Skeletal muscle tissue (tissue), 4 donors: ENCODE measurements around the gene ECE1. TPM values are rescaled to one million over a fixed set of nuclear protein-coding genes. Genes with fewer than 3 reads are reported as not detected.
A peak's percentile ranks its signal among the peaks of the same experiment; 100 is the strongest.

ENCODE experiments used
- H3K27ac ChIP-seq: one replicate; pipeline ENCODE4 v1.7.0; 2013; ENCODE audit warnings: mild to moderate bottlenecking, low read depth, low read length, inconsistent platforms
- H3K27me3 ChIP-seq, 3 donors: one replicate each; pipeline ENCODE4 v1.7.0; 2013; ENCODE audit warnings: low read length in 3 of 3; ENCODE audit not compliant: control insufficient read depth in 3 of 3, insufficient read depth in 3 of 3
- H3K36me3 ChIP-seq, 3 donors: one replicate each; pipeline ENCODE4 v1.7.0; 2013; ENCODE audit warnings: low read length in 3 of 3; ENCODE audit not compliant: control insufficient read depth in 3 of 3, insufficient read depth in 3 of 3
- H3K4me1 ChIP-seq, 3 donors: one replicate each; pipeline ENCODE4 v1.7.0; 2013; ENCODE audit warnings: low read length in 3 of 3, mild to moderate bottlenecking in 3 of 3; ENCODE audit not compliant: control insufficient read depth in 3 of 3, insufficient read depth in 3 of 3
- H3K4me3 ChIP-seq, 3 donors: one replicate each; pipeline ENCODE4 v1.7.0; 2013; ENCODE audit warnings: low read length in 3 of 3
- H3K9ac ChIP-seq, 3 donors: one replicate each; pipeline ENCODE4 v1.7.0; 2013; ENCODE audit warnings: low read length in 3 of 3, mild to moderate bottlenecking in 3 of 3, moderate library complexity in 2 of 3, low read depth in 1 of 3
- H3K9me3 ChIP-seq, 3 donors: one replicate each; pipeline ENCODE4 v1.7.0; 2013; ENCODE audit warnings: low read length in 3 of 3; ENCODE audit not compliant: control insufficient read depth in 3 of 3
- total RNA-seq: library from RNA; depleted of rRNA; stranded (reverse); fragments of >200 nt; gene quantifications from one replicate; pipeline ENCODE4 v1.2.3, GENCODE V29; 2014
- donor health status: Osteomylitis.

Gene ECE1
- total RNA-seq, 1 donor from 2014 or later, result 25.6 TPM

- Histone ChIP-seq H3K27ac (no peak overlapping the region), H3K9me3 (no peaks in the 10 kb centered on the region), H3K36me3 (no peaks in the 10 kb centered on the region), H3K27me3 (peaks cover 0 to 8% (median 2%) of the 10 kb centered on the region in 3 donors), H3K4me1 (peaks cover 7 to 20% (median 18%) of the 10 kb centered on the region in 3 donors), H3K4me3 (no peak overlapping the region), H3K9ac (no peak overlapping the region)
These were observed 10.5 kb upstream of the ECE1 start for GRCh38 chr1:21300774-21301173.

- Histone ChIP-seq H3K4me3 (no peak overlapping the region), H3K4me1 (peaks cover 7 to 21% (median 18%) of the 10 kb centered on the region in 3 donors), H3K9me3 (no peaks in the 10 kb centered on the region), H3K9ac (peak overlapping the region in 1 of 3 donors; percentile 3), H3K36me3 (no peaks in the 10 kb centered on the region), H3K27ac (no peak overlapping the region), H3K27me3 (peaks cover 0 to 8% (median 2%) of the 10 kb centered on the region in 3 donors)
These were observed 9.6 kb upstream of the ECE1 start for GRCh38 chr1:21299780-21300395.

GRCh38 chr1:21298981-21299391 is 8.7 kb upstream of the ECE1 start:
- H3K4me3 ChIP-seq, result no peak overlapping the region
- peaks cover 10 to 25% (median 21%) of the 10 kb centered on the region in 3 donors for H3K4me1 ChIP-seq
- no peaks in the 10 kb centered on the region for H3K9me3 ChIP-seq
- peaks cover 0 to 8% (median 2%) of the 10 kb centered on the region in 3 donors for H3K27me3 ChIP-seq
- peak overlapping the region in 1 of 3 donors; percentile 16 for H3K9ac ChIP-seq
- no peaks in the 10 kb centered on the region for H3K36me3 ChIP-seq
- H3K27ac ChIP-seq, result no peak overlapping the region

- Histone ChIP-seq H3K27ac (no peak overlapping the region), H3K9me3 (no peaks in the 10 kb centered on the region), H3K9ac (no peak overlapping the region), H3K4me1 (peaks cover 14 to 33% (median 27%) of the 10 kb centered on the region in 3 donors), H3K27me3 (peaks cover 0 to 7% (median 5%) of the 10 kb centered on the region in 3 donors), H3K4me3 (no peak overlapping the region), H3K36me3 (no peaks in the 10 kb centered on the region)
These were observed 7.7 kb upstream of the ECE1 start for GRCh38 chr1:21297975-21298374.

- Histone ChIP-seq H3K4me3 (no peak overlapping the region), H3K27ac (no peak overlapping the region), H3K27me3 (peaks cover 0 to 7% (median 3%) of the 10 kb centered on the region in 3 donors), H3K4me1 (peaks cover 14 to 31% (median 25%) of the 10 kb centered on the region in 3 donors), H3K9ac (no peak overlapping the region), H3K9me3 (no peaks in the 10 kb centered on the region), H3K36me3 (no peaks in the 10 kb centered on the region)
These were observed 6.5 kb upstream of the ECE1 start for GRCh38 chr1:21296509-21297354.

- no peak overlapping the region for H3K9ac ChIP-seq
- H3K36me3 ChIP-seq, result no peaks in the 10 kb centered on the region
- H3K9me3 ChIP-seq, result no peaks in the 10 kb centered on the region
- no peak overlapping the region for H3K4me3 ChIP-seq
- H3K27ac ChIP-seq, result no peak overlapping the region
- H3K27me3 ChIP-seq, result peaks cover 0 to 7% (median 6%) of the 10 kb centered on the region in 3 donors
- peaks cover 17 to 31% (median 26%) of the 10 kb centered on the region in 3 donors for H3K4me1 ChIP-seq
These were observed 5.3 kb upstream of the ECE1 start for GRCh38 chr1:21295545-21295944.

GRCh38 chr1:21295002-21295401 is 4.7 kb upstream of the ECE1 start:
- peak overlapping the region in 1 of 3 donors; percentile 23 for H3K9ac ChIP-seq
- no peaks in the 10 kb centered on the region for H3K36me3 ChIP-seq
- H3K27me3 ChIP-seq, result peaks cover 0 to 7% (median 6%) of the 10 kb centered on the region in 3 donors
- no peaks in the 10 kb centered on the region for H3K9me3 ChIP-seq
- peak overlapping the region; percentile 25 for H3K27ac ChIP-seq
- no peak overlapping the region for H3K4me3 ChIP-seq
- peaks cover 15 to 31% (median 24%) of the 10 kb centered on the region in 3 donors for H3K4me1 ChIP-seq

GRCh38 chr1:21294266-21294989 is 4.2 kb upstream of the ECE1 start:
- no peaks in the 10 kb centered on the region for H3K9me3 ChIP-seq
- peaks cover 13 to 31% (median 26%) of the 10 kb centered on the region in 3 donors for H3K4me1 ChIP-seq
- no peak overlapping the region for H3K4me3 ChIP-seq
- H3K36me3 ChIP-seq, result no peaks in the 10 kb centered on the region
- H3K27me3 ChIP-seq, result peaks cover 1 to 9% (median 8%) of the 10 kb centered on the region in 3 donors
- peak overlapping the region in 2 of 3 donors; percentile 21 to 23 for H3K9ac ChIP-seq
- H3K27ac ChIP-seq, result peak overlapping the region; percentile 38

- peaks cover 16 to 31% (median 26%) of the 10 kb centered on the region in 3 donors for H3K4me1 ChIP-seq
- H3K9ac ChIP-seq, result peak overlapping the region in 2 of 3 donors; percentile 40 to 43
These were observed 3.4 kb upstream of the ECE1 start for GRCh38 chr1:21293537-21294265.

More at GRCh38 chr1:21293537-21294265, 3.4 kb upstream of the ECE1 start:
- no peak overlapping the region for H3K4me3 ChIP-seq
- H3K9me3 ChIP-seq, result no peaks in the 10 kb centered on the region
- peak overlapping the region; percentile 38 for H3K27ac ChIP-seq
- peaks cover 7 to 16% (median 13%) of the 10 kb centered on the region in 3 donors for H3K27me3 ChIP-seq
- no peaks in the 10 kb centered on the region for H3K36me3 ChIP-seq
